SKM-1 treated with dmso at 0.1 percent for 144 hours (cell line): ENCODE results near the gene SOX14.

Experiments used
- DNase-seq: peaks from one replicate; lab custom pipeline; 2025; ENCODE audit not compliant: unreplicated experiment; lab: John Stamatoyannopoulos, UW

SOX14 gene

GRCh38 chr3:137764001-137764433 lies at the start of gene SOX14:
Gene SOX14, plus strand, starts transcription at chr3:137764315. Its CDS starts 470 bp downstream, at chr3:137764785.
- no peak for DNase-seq

- no peak for DNase-seq
These were observed 49.6 kb upstream of the SOX14 start for GRCh38 chr3:137714551-137714950.

GRCh38 chr3:137724240-137724639 lies 39.9 kb upstream of the SOX14 start:
- no peak for DNase-seq

GRCh38 chr3:137737208-137737607 lies 26.9 kb upstream of the SOX14 start:
- DNase-seq, result no peak

DNA sequence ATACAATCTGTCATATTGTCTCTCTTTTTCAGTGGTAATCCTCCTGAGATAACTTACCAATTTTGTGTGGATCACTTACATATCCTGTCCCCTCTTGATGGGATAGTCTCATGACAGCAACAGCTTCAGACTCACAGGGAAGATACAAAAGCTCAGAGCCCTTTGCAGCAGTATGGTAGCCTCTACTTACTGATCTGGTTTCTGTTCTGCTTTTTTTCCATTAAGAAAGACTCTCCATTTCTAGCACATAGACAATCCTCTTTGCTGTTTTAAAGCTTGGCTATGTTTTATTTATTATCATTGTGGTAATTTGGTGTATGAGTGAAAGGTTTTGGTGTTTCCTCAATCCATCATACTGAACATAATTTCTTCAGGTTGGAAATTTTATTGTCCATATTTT lies 25.4 kb upstream of the SOX14 start:
- DNase-seq, result no peak

GRCh38 chr3:137743608-137744007 lies 20.5 kb upstream of the SOX14 start:
- no peak for DNase-seq

DNA sequence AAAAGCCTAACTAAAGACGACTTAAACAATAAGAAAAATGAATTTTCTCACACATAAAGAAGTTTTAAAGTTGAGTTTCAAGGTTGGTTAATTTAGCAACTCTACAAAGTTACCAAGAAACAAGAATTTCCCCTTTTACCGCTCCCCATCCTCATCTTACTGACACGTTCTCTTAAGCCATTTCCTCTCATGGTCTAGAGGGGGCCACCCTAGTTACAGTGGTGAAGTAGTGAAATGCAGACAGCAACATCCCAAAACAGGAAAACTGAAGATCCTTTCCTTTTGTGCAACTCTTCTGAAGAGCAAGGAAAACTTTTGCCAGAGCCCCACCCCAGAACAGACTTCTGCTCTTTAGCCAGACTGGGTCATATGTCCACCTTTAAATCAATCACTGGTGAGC lies 17.3 kb upstream of the SOX14 start:
- no peak for DNase-seq

DNA sequence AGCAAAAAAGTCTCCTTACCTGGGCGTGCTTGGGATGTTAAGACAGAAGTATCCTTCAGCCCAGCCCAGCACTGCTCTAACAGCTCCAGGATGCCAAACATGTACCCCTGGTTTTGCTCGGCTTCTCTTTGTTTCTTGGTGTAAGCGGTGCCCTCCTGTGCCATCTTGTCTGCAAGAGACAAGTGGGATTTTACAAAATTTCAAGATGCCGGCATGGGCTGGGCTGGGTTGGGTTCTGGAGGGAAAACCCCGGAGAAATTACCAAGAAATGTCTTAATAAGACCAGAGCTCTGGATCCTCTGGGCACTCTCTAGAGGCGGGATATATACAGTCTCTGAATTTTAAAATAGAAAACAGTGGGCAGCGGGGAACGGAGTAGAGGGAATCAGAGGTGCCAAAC lies 4.6 kb upstream of the SOX14 start:
- DNase-seq, result no peak

- DNase-seq, result no peak
These were observed 3.6 kb upstream of the SOX14 start for GRCh38 chr3:137760341-137761098.

GRCh38 chr3:137761099-137761562 lies 3.0 kb upstream of the SOX14 start:
- DNase-seq, result no peak

GRCh38 chr3:137761563-137762503 lies 2.3 kb upstream of the SOX14 start:
- DNase-seq, result no peak

DNA sequence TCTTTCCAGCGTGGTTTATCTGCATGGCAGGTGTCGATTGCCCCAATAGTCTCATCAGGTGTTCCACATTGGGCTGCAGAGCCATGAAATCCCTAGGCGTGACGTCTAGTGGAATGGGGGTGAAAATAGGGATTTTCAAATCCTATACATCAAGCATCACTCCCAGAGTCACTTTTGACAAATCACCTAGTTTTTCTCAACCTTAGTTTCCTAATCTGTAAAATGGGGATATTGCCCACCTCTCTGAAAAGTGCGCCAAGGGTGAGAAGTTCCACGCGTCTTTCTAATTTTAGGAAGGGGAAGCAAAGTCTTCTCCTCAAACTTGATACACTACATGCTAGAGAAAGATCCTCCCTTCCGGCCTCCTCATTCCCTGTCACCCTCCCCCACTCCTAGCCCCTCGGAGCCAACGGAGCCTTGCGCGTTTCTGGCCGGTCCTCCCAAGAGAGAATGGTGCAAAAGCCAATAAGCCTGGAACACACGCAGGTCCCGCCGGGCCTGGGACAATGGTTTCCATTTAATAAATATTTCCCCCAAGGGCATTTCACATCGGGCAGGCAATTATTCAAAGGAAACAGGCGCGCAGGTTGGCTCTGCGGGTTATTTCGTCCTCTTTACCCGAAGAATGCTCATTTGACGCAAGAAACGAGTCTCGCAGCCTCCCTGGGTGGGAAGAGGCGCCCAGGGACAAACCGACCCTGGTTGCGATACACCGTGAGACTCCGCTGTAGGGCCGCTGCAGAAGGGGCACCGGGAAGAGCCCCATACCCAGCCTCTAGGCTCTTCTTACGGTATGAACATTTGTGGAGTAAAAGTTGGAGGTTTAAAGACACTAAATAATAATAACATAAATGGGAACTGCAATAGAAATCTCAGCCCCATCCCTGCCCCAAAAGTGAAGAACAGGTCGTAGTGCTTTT lies 1.2 kb upstream of the SOX14 start:
- DNase-seq, result no peak

- no peak for DNase-seq
These were observed 549 bp upstream of the SOX14 start for GRCh38 chr3:137763594-137763938.

DNA sequence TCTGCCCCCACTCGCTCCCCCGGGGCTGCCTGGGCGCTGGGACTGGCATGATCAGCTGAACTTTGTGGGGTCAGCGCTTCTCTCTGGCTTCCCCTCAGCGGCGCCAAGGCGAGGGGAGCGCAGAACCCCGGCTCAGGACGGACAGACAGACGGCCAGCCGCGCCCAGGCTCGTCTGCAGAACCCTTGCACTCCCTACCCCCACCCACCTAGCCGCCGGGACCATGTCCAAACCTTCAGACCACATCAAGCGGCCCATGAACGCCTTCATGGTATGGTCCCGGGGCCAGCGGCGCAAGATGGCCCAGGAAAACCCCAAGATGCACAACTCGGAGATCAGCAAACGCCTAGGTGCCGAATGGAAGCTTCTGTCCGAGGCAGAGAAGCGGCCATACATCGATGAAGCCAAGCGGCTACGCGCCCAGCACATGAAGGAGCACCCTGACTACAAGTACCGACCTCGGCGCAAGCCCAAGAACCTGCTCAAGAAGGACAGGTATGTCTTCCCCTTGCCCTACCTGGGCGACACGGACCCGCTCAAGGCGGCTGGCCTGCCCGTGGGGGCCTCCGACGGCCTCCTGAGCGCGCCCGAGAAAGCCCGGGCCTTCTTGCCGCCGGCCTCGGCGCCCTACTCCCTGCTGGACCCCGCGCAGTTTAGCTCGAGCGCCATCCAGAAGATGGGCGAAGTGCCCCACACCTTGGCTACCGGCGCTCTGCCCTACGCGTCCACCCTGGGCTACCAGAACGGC lies 621 bp downstream of the SOX14 start:
- no peak for DNase-seq

DNA sequence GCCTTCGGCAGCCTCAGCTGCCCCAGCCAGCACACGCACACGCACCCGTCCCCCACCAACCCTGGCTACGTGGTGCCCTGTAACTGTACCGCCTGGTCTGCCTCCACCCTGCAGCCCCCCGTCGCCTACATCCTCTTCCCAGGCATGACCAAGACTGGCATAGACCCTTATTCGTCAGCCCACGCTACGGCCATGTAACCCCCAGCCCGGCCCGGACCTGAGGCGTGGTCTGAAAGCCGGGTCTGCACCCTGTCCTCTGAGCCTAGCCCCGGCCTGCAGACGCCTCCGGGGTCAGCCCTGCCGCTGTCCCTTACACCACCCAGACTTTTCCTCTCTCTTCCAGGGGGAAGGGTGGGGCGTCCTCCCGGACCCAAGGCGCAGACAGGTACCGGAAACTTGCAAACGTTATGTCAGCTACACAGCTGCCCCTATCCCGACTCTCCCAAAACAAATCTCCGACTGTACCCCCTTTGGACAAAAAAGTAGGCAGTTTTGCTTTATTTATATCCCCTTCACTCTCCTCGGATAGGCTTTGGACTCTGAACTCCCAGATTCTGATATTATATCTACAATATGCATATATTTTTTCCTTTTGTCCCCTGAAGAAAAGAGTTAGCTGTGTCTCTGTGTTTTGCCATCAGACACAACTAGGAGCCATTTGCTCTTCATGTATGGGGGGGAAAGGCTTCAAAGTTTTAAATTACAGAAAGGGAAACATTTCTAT lies 1.4 kb downstream of the SOX14 start:
- no peak for DNase-seq

- no peak for DNase-seq
These were observed 2.1 kb downstream of the SOX14 start for GRCh38 chr3:137766041-137766875.

DNA sequence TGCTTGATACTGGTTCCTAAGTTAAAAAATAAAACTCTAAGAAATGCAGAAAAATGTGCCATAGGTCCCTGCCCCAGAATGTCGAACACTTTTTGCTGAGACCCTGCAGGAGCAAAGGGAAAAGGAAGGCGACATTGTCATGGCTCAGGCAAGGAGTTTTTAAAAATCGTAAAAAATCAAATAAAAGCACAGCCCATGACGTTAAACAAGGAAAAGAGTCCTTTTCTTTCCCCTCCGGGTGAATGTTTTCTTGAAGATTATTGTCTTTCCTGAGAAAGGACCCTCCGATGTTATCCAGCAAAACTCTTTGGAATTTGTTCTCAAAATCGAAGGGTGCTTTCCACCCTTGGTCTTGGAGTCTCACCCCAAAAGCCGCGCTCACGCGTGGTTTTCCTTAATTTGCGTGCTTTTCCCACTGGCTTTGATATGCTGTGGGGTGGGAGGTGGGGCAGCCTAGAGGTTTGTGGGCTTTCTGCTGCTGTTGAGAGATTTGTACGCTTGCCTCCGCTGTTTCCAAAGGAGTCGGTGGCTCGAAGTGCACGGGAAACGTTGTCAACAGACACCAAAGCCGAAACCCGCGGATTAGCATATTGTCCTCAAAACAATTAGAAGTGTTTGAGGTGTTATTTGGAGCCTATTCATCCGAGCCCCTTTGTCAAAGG lies 2.9 kb downstream of the SOX14 start:
- DNase-seq, result no peak
